HTR-8/SVneo (cell line): ENCODE results near the gene WFDC5.
"Not testable (repeated sequence)": the region's sequence is repeated elsewhere in the genome, so short reads cannot be mapped to it uniquely, and the experiment has no call there.

Experiments used
- DNase-seq: peaks from one replicate; pipeline ENCODE4 v3.0.0; 2011; ENCODE audit warnings: low spot score, mixed read lengths; ENCODE audit not compliant: insufficient read length
- FAIRE-seq: peaks from 2 replicates; lab custom pipeline; 2011; peaks lifted over from hg19 to GRCh38; lab: Jason Lieb, UNC

Gene WFDC5

GRCh38 chr20:45114465-45115385 is at the start of gene WFDC5:
TSS of gene WFDC5 (minus strand) at chr20:45115174. CDS start at chr20:45115083, 91 bp downstream.
- FAIRE-seq (peak; percentile 83), DNase-seq (no peak)

- FAIRE-seq (no peak), DNase-seq (no peak)
These were observed 48.3 kb upstream of the WFDC5 start for GRCh38 chr20:45163083-45163803.

DNA sequence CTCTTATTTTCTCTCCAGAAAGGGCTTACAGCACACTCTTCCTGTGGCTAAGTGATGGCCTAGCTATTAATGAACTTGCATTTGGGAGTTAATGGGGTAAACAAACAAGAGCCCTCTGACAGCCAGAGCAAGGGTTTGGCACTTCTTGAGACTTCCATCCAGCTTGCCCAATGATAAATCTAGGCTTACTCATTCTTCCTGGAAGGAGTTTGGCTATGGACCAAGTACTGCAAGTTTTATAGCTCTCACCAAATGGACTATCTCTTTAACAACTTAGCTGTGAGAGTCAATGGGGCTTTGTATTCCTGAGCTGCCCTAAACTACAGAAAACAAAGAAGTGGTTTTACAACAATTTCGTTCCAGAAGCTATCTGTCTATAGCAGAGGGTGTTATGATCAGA is 43.0 kb upstream of the WFDC5 start:
- peak; percentile 91 for FAIRE-seq
- no peak for DNase-seq

- no peak for DNase-seq
- FAIRE-seq = peak; percentile 58
These were observed 41.7 kb upstream of the WFDC5 start for GRCh38 chr20:45156713-45157112.

- not testable (repeated sequence) for DNase-seq, FAIRE-seq
These were observed 39.8 kb upstream of the WFDC5 start for GRCh38 chr20:45154794-45155193.

- DNase-seq = no peak
- no peak for FAIRE-seq
These were observed 39.2 kb upstream of the WFDC5 start for GRCh38 chr20:45154183-45154582.

GRCh38 chr20:45153752-45154151 is 38.8 kb upstream of the WFDC5 start:
- FAIRE-seq (peak; percentile 63), DNase-seq (no peak)

DNA sequence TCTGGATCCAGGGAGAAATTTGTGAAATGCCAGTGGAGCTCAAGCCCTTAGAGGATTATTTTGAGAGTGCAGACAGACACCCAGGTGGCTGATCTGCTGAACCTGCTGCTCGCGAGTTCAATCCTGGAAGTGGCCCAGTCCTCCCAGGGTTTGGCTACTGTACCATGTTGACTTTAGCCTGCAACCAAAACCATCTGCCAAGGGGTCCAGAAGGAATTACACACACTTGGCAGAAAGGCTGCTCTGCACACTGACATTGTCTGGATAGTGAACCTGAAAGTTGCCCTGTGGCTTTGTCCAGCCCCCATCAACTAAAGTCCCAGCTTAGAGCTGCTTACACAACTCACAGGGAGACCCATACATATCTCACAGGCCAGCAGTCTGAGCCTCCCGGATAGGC is 38.2 kb upstream of the WFDC5 start:
- FAIRE-seq = no peak
- DNase-seq = no peak

DNA sequence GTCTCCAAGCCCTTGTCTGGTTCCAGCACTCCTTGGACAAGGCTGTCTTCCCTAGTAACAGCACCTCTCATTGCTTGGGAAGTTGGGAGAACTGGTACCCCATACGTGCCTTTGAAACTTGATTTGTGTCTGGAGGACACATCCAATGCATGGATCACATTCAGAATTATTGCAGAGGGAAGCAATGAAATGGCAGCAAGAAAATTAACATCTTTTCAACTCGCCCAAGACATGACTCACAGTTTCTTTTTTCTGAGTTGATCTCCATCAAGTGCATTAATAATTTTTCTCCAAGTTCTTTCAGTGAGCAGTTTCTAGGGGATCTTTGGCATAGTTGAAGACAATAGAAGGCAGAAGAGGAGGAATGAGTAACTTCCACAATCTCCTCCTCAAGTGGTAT is 37.4 kb upstream of the WFDC5 start:
- DNase-seq (no peak), FAIRE-seq (no peak)

DNA sequence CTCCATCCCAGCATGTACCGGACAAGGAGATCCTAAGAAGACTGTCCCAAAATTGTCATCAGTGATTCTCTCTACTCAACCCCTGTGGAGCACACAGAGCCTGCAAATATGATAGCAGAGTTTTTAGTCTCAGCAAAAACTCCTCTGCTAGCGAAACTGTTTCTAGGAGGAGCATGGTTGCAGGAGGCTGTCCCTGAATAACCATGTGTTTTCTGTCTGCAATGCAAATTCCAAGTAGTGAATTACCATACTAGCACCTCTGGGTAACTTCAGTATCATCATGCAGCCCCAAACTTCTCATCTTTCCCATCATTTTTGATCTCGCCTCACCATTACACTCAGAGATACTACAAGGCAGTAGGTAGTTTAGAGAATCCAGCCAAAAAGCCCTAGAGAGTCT is 34.1 kb upstream of the WFDC5 start:
- no peak for FAIRE-seq
- DNase-seq = no peak

- DNase-seq (no peak), FAIRE-seq (no peak)
These were observed 25.9 kb upstream of the WFDC5 start for GRCh38 chr20:45140836-45141235.

- not testable (repeated sequence) for DNase-seq, FAIRE-seq
These were observed 24.9 kb upstream of the WFDC5 start for GRCh38 chr20:45139733-45140375.

- FAIRE-seq = peak; percentile 69
- peak; percentile 54 for DNase-seq
These were observed 23.8 kb upstream of the WFDC5 start for GRCh38 chr20:45138561-45139300.

GRCh38 chr20:45136911-45137310 is 21.9 kb upstream of the WFDC5 start:
- FAIRE-seq (no peak), DNase-seq (no peak)

GRCh38 chr20:45128099-45128498 is 13.1 kb upstream of the WFDC5 start:
- DNase-seq = no peak
- FAIRE-seq = peak; percentile 88

DNA sequence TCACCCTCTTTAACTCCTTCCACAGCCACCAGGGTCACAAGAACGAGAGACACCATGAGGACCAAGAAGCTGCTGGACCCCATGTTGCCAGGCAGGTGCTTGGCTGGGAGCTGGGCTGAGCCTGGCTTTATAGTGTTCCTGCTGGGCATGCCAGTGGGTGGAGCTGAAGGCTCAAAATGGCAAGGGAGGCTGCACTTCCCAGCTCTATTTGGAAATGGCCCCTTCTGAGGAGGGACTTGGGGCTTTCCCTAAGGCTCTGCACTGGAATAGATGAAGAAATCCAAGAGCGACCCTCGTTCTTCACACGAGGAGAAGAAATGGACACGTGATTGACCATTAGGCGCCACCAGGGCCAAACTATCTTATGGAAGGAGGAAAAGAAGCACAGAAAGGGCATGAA is 9.4 kb upstream of the WFDC5 start, which contains the start of gene WFDC12:
Gene WFDC12 (minus strand): TSS at position 101 of the 400 bp plus-strand sequence. CDS start 18 bp downstream, at position 83.
- DNase-seq = no peak
- peak; percentile 65 for FAIRE-seq

GRCh38 chr20:45121388-45121787 is 6.4 kb upstream of the WFDC5 start:
- DNase-seq (no peak), FAIRE-seq (peak; percentile 49)

- no peak for FAIRE-seq
- DNase-seq = no peak
These were observed 4.7 kb upstream of the WFDC5 start for GRCh38 chr20:45119556-45120266.

- DNase-seq (no peak), FAIRE-seq (no peak)
These were observed 3.1 kb upstream of the WFDC5 start for GRCh38 chr20:45118028-45118427.
